Colonic mucosa (tissue), 4 donors: ENCODE measurements around the gene TENT5C. TPM values are rescaled to one million over a fixed set of nuclear protein-coding genes. Genes with fewer than 3 reads are reported as not detected.

Experiments
- DNase-seq: peaks from one replicate; pipeline ENCODE4 v3.0.0-alpha.2; 2020
- H3K27ac ChIP-seq: fragments of 200-600 bp; one replicate; pipeline ENCODE4 v1.8.0; 2021
- H3K27me3 ChIP-seq: fragments of 200-600 bp; one replicate; pipeline ENCODE4 v1.8.0; 2021
- H3K36me3 ChIP-seq: fragments of 200-600 bp; one replicate; pipeline ENCODE4 v1.8.0; 2021
- H3K4me1 ChIP-seq: fragments of 200-600 bp; one replicate; pipeline ENCODE4 v1.8.0; 2021; ENCODE audit warnings: mild to moderate bottlenecking
- H3K4me3 ChIP-seq: fragments of 200-600 bp; one replicate; pipeline ENCODE4 v1.8.0; 2021
- H3K9ac ChIP-seq, 2 donors: one replicate each; pipeline ENCODE4 v1.7.0; 2013; ENCODE audit warnings: control low read depth in 2 of 2, low read depth in 2 of 2, low read length in 2 of 2
- H3K9me3 ChIP-seq: fragments of 200-600 bp; one replicate; pipeline ENCODE4 v1.8.0; 2021
- intact Hi-C: fragments of 100-400 bp; cut with DNase I; formaldehyde crosslinking; loops from one replicate; pipeline ENCODE4 v1.14.1; 2022
- total RNA-seq, 2 donors: library from RNA; stranded (reverse); fragmentation: NEBNext Ultra II Directional in 1 of 2; extraction: Animal tissue kit (Norgen Biotek cat#: 25700) in 1 of 2; gene quantifications; one replicate each; pipeline ENCODE4 v1.2.1, GENCODE V29; 2021
- TF ChIP-seq, protein P1 (sequence below): fragments of 200-600 bp; IDR thresholded peaks from one replicate; pipeline ENCODE4 v1.8.0; 2022; ENCODE audit warnings: antibody characterized with exemption, mild to moderate bottlenecking
- donor health status: healthy.
- donor health status: DM: no; HTN: no; CAD: no.
- donor health status: DM: no; HTN: no; CAD: no.

The TENT5C gene
- total RNA-seq, 2 donors from 2014 or later = 40.7 to 58.5 TPM

DNA sequence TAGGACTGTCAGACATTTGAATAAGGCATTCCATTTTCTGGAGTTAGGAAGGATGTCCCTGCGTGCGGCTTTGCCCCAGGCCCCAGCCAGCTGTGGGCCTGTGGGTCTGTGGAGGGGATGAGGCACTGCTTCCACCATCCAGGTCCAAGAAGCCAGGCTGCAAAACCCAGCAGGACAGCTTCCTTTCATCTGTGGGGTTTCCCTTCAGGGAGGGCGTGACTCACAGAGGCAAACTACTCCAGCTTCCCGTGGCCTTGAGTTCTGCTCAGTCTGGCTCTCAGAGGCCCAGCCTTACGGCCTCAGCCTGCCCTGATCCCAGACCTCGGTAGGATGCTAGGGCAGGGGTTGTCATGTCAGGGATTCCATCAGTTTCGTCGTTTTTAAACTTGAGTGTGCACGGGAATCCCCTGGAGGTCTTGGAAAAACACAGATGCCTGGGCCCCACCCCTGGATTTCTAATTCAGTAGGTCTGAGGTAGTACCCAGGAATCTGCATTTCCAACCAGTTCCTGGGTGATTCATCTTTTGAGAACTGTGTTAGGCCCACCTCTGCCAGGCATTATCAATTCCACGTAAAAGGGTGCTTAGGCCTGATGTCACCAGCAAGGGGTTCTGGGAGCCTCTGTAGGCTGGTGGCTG is 32.3 kb upstream of the TENT5C start:
- intact Hi-C loops = no loop called here
- peak; percentile 59 for DNase-seq
- no peaks in the 10 kb centered on the region for H3K27me3 ChIP-seq

DNA sequence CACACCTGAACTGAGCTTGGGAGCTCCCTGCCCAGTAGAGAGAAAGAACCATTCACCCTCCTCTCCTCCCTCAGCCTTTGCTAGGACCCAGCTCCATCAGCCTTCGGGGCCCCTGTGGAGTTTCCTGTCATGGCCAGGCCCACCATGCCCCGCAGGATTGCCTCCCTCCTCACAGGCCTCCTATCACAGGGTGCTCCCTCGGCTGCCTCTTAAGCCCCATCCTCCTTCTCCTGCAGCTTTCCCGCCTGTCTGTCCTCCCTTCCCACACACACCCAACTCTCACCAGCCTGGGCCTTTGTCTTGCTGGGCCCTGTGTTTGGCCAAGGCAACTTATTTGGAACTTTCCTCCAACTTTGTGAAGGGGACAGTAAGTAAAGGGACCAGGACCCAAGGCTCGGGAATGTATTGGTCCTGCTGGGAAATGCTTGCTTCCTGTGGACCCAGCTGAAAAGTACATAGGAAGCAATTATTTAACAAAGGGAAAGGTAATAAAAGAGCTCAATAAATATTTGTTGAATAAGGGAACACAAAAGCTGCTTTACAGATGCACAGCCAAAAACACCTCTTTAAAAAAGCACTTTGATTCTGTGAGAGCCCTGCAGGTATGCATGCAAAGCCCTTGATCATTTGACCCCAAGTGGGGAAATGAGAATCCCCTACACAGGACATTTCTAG is 31.6 kb upstream of the TENT5C start:
- Histone ChIP-seq H3K36me3 (no peaks in the 10 kb centered on the region), H3K4me1 (peaks cover 17% of the 10 kb centered on the region), H3K9me3 (no peaks in the 10 kb centered on the region), H3K4me3 (no peak overlapping the region), H3K27ac (no peak overlapping the region), H3K27me3 (no peaks in the 10 kb centered on the region), H3K9ac (no peak overlapping the region)
- no peak for DNase-seq
- TF ChIP-seq, protein P1, sequence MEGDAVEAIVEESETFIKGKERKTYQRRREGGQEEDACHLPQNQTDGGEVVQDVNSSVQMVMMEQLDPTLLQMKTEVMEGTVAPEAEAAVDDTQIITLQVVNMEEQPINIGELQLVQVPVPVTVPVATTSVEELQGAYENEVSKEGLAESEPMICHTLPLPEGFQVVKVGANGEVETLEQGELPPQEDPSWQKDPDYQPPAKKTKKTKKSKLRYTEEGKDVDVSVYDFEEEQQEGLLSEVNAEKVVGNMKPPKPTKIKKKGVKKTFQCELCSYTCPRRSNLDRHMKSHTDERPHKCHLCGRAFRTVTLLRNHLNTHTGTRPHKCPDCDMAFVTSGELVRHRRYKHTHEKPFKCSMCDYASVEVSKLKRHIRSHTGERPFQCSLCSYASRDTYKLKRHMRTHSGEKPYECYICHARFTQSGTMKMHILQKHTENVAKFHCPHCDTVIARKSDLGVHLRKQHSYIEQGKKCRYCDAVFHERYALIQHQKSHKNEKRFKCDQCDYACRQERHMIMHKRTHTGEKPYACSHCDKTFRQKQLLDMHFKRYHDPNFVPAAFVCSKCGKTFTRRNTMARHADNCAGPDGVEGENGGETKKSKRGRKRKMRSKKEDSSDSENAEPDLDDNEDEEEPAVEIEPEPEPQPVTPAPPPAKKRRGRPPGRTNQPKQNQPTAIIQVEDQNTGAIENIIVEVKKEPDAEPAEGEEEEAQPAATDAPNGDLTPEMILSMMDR = no peak
- intact Hi-C loops = no loop called here

More for the DNA sequence above, 32.3 kb upstream of the TENT5C start:
- no peak overlapping the region for H3K9ac ChIP-seq
- TF ChIP-seq, protein P1 = no peak
- no peak overlapping the region for H3K27ac ChIP-seq
- no peak overlapping the region for H3K4me3 ChIP-seq
- no peaks in the 10 kb centered on the region for H3K9me3 ChIP-seq
- H3K4me1 ChIP-seq = peaks cover 17% of the 10 kb centered on the region
- no peaks in the 10 kb centered on the region for H3K36me3 ChIP-seq

DNA sequence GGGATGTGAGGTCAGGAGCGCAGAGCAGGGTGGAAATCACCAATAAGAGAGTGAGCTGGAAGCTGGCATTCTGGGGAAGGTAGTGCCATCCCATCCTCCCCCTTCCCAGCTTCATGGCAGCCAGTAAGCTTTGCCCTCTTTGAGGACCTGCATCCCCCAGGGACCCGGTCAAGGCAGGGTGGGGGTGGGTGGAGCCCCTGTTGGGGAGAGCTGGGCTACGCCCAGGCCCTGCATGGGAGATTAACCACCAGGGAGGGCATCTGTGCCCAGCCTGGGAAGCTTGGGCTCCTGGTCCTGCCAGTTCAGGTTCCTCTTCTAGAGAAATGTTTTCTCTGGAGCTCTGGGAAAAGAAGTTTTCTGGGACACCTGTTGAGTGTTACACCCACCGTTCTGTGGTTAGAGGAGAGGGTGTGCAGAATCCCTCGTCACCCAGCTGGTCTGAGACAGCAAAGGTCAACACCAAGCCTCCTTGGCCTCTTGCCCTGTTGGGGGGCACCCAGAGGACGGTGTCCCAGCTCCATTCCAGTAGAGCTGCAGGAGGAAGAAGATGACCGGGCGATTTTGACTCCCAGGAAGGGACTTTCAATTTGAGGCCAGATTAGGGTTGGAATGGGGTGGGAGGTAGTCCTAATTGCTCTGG is 30.1 kb upstream of the TENT5C start:
- Histone ChIP-seq H3K9ac (no peak overlapping the region), H3K27ac (no peak overlapping the region), H3K9me3 (no peaks in the 10 kb centered on the region), H3K36me3 (no peaks in the 10 kb centered on the region), H3K27me3 (no peaks in the 10 kb centered on the region), H3K4me3 (no peak overlapping the region), H3K4me1 (peaks cover 17% of the 10 kb centered on the region)
- intact Hi-C loops = no loop called here
- DNase-seq = no peak
- TF ChIP-seq, protein P1 = no peak

DNA sequence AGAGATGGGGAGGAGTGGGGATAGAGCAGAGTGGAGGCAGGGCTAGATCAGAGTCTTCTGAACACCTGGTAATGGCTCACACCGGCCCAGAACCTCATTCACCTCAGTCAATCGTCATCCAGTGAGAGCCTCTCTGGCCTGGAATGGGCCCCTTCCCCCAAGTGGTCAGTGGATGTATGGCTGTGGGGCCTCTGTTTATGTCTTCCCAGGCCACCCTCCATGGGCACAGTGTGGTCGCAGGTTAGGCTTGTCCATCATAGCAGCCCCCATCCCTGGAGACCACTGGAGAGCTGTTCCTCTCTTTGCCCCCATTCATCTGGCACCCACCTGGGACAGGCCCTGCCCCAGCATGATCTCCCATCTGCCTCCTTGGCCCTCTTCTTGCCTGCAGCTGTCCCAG is 29.6 kb upstream of the TENT5C start:
- DNase-seq = no peak
- no peak overlapping the region for H3K4me3 ChIP-seq
- peaks cover 17% of the 10 kb centered on the region for H3K4me1 ChIP-seq
- H3K9me3 ChIP-seq = no peaks in the 10 kb centered on the region
- H3K27me3 ChIP-seq = no peaks in the 10 kb centered on the region
- TF ChIP-seq, protein P1 = no peak
- H3K36me3 ChIP-seq = no peaks in the 10 kb centered on the region
- intact Hi-C loops = no loop called here
- H3K9ac ChIP-seq = no peak overlapping the region
- H3K27ac ChIP-seq = no peak overlapping the region

DNA sequence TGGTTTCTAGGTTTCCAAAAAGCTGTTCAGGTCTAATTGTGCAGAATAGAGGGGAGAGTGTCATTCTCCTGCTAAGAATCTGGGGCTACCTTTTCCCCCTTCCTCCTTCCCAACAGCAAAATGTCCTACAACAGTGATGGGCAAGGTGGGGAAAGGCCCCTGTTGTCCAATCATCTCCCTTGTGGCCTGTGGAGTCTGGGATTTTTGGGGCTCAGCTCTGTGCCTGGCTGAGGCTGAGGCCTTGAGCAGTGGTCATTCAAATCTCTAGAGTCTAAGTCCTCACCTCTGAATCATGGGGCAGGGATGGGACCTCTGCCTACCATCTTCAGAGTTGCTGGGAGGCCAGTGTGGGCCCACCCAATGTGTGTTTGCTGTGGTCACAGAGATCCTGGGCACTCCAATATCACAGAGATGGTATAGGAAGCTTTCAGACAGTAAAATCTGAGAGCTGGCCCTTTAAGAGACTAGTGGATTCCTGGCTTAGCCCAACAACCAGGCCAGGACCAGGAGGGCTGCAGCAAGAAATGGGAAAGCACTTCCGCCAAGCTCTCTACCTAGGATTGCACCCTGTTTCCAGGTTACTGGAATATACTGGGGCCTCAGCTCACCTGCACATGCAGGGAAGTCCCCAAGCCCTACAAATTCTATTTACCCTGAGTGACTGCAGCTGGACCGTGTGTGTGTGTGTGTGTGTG is 28.5 kb upstream of the TENT5C start:
- no peak overlapping the region for H3K27ac ChIP-seq
- no peak overlapping the region for H3K9ac ChIP-seq
- intact Hi-C loops = no loop called here
- peaks cover 10% of the 10 kb centered on the region for H3K4me1 ChIP-seq
- no peaks in the 10 kb centered on the region for H3K27me3 ChIP-seq
- H3K36me3 ChIP-seq = no peaks in the 10 kb centered on the region
- DNase-seq = no peak
- H3K4me3 ChIP-seq = no peak overlapping the region
- TF ChIP-seq, protein P1 = no peak
- no peaks in the 10 kb centered on the region for H3K9me3 ChIP-seq
